HG03460 (cell line): ENCODE data around the gene CENPP.

Source experiments
- ATAC-seq: cut with Tn5 transposase; IDR thresholded peaks from one replicate; pipeline ENCODE4 v1.9.1; 2021; ENCODE audit not compliant: unreplicated experiment

Gene CENPP

DNA sequence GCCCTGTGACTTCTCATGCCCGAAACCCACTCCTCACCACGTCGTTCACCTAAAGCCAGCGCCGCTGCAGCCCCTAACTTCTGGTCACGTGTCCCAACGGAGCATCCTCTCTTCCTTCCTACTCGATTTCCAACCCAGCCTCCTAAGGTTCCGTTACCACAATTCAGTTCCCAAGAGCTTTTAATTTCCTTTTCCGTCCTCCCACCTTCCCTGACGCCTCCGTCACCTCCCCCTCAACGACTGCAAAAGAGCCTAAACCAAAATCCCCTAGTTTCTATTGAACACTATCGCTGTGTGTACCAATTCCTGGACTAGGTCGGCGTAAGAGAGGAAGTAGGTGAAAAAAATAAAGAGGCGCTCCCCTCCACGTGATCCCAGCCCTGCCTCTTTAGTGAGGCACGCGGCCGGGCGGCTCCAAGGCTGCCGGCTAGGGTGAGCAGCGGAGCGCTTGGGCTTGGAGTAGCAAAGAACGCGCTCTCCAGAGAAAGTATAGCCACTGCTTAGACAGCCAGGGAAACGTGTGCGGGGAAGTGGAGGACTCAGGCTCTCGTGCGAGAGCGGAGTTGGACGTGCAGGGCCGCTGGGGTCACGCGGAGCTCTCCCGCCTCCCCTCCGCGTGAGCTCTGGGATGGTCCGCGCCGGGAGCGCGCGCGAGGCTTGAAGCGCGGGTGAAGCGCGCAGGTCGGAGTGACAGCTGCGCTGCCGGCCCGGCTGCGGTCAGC lies at the start of gene CENPP, which contains the start of gene NOL8:
Gene CENPP, plus strand, starts transcription at position 685 of the 722 bp plus-strand sequence.
Gene NOL8, minus strand, starts transcription at position 82 of the 722 bp plus-strand sequence. CDS start 1,189 bp downstream, outside the sequence.
- ATAC-seq = peak; percentile 89

DNA sequence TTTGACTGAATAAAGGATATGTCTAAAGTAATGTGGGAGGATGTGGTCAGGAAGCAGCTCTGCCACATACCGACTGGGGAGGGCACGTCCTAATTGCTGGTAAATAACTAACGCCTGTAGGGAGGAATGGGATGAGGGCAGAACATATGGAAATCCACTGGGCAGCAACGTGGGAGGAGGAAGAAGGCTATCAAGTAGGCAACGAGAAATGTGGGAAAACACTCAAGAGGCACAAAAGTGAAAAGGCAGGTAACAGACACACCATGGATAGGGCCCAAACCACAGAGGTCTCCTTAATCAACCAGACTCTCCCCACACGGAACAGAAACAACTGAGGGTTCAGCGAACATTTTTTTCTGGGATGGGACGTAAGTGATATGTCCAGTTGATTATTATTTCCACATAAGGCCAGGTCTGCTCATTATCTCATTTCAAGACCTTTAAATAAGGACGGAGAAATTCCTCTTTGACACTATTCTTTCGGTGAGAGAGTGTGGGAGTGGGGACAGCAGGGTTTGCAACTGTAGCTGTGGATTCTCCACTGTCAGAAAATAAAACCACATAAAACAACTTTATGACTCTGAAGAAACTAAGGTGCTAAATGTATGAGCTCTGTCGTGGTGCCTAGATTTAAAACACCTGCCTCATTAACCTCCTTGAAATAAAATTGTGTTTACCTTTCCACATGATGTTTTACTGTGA lies 49.3 kb upstream of the CENPP start:
- ATAC-seq = no peak

DNA sequence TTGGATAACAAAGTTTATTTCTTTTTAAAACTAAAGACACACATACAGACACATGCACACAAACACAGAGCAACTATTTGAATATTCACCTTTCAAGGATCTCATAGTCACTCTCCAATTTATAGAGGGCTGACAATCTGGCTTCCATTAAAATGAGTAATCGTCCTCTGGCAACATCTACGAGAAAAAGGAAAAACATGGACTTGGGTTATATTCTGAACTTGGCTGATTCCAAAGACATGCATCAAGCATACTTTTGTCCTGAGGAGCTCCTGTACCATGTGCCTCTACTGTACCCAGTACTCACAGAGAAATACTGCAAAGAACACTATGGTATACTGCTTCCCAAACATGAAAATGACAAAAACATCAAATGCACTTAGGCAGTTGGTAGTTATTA lies 47.6 kb upstream of the CENPP start:
- no peak for ATAC-seq

DNA sequence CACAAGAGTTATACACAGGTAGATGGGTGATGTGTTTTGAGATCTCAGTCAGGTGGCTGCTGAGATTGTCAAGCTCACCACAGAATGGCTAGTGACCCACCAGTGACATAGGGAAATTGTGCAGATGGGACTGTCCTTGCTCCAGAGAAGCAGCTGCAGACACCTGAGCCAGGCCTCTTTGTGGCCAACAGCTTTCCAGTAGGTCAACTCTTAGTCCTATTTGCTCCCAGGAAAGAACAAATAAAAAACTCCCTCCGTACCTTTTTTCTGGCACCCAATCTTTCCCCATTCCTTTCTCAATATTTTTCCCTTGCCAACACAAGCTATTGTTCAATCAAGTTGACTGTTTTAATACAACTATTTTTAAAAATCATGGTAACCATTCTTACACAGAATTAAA lies 46.5 kb upstream of the CENPP start:
- no peak for ATAC-seq

DNA sequence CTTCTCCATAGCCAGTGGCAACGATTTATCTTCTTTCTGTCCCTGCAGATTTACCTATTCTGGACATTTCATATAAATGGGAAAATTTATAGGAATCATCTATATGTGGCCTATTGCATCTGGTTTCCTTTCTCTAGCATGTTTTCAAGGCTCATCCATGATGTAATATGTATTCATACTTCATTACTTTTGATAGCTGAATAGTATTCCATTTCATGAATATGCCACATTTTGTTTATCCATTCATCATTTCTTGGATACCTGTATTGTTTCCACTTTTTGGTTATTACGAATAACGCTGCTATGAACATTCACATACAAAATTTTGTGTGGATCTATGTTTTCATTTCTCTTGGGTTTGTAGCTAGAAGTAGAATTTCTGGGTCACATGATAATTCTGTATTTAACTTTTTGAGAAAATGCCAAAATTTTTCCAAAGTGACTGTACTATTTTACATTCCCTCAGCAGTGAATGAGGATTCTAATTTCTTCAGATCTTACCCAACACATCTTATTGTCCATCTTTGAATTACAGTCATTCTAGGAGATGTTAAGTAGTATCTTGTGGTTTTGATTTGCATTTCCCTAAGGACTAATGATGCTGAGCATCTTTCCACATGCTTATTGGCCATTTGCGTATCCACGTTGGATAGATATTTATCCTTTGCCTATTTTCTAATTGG lies 35.9 kb upstream of the CENPP start:
- no peak for ATAC-seq

DNA sequence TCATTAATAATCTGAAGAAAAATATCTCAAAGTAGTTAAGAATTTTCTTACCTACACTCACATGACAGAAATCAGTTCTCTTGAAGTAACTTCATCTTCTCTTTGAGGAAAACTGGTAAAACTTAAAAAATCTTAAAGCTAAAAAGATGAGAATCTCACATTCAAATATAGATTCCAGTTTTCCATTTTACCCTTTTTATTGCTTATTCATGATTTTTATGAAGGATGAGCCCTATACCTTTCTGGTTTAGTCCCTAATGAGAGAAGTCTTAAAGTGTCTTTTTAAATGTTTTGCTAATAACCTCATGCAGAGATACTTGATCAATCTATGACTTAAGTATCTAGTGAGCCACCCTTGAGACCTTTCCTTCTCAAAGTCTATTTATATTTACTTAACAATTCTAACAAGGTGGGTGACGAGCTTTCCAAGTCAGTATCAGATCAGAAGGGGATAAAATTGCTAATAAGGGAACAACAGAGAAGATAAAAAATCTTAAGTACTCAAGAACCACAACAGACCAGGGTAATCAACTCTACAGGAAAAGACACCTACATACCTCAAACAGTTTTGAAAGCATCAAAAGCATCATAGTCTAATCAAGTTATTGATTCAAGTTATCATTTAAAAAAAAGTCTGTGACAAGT lies 34.8 kb upstream of the CENPP start:
- no peak for ATAC-seq

DNA sequence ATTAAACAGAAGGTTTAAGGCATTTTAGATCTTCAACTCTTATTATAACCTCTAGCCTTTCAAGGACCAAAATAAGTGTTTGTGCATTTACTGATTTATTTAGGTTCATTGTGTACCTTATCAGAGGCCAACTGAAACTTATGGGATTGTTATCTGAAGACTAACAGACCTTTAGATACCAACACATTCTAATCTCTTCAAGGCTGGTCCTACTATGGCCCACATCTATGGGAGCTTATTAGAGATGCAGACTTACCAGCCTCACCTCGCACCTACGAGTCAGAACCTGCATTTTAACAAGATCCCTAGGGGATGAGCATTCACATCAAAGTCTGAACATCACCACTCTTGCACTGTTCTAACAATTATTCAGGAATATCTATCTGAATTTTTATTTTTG lies 34.2 kb upstream of the CENPP start:
- ATAC-seq = no peak

DNA sequence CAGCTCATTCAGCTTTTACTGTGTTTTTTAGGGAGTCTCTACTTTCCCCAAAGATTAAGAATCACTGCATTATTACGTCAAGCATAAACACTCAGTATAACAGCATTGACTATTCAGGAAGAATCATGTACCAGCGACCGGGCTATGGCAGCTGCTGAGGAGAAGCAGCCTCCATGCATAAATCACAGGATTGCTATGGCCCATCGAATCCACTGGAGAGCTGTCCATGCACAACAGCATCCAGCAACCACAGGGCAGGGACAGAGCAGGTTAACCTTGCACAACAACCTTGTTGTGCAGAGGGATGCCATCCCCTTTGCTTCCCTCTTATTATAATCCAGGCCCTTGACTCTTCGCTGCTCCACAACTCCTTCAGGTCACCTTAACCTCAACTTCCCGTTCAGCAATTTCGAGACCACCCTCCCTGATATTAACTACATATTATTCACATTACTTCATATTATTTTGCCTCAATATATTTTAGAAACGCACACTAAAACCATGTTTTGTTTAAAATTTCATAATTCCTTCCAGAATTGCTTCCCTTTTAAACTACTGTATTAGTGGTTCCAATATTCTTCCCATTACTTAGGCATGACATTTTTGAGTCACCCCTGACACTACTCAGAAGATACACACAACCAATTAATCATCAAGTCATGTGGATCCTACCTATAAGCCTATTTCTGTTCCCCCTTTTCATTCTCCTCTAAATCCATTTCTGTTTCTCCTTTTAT lies 33.2 kb upstream of the CENPP start:
- ATAC-seq = no peak

DNA sequence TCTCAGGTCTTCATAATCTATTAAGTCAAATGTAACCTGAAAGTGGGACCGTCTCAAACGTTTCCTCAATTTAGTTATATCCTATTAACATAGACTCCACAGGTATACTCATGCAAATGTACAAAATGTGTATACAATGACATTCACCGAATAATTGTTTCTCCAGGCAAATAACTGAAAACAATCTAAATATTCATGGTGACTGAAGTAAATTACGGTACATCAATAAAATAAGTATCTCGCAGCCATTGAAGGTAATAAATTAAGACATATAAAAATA lies 32.7 kb upstream of the CENPP start:
- no peak for ATAC-seq

DNA sequence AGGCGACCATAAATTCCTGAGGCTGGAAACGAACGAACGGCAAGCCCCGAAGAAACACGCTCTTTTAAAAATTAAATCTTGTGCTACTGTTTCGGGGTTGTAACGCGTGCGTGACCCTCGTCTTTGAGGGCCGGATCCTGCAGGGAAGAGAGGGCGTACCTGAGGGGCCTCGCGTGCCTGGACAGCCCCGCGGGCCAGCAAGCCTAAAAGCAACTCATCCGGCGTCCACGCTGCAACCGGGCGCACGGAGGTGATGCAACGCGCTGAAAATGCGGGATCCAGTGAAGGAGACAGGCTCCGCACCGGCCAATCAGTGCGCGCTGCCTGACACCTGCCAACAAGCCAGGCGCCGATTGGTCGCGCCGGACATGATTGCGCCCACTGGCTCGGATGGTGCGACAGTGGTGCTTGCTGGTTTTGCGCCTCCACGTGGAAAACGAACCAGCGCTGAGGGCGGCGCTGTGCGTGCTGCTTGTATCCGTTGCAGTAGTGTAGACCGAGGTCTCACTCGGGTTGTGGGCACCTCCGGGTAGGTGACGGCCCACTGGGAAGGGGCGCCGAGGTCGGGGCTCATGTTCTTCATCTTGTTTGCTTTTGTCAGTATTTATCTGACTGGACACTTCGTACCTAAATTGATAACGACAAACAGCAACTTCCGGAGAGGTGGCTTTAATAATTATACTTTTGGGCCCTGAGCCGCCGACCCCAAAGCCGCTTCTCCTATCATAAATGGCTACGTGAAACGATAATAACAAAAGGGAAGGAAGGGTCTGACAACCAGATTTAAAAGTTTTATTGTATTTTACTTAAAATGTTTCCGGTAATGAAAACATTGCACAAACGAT lies 32.1 kb upstream of the CENPP start, which contains the start of gene IARS1:
Gene IARS1, minus strand, starts transcription at position 246 of the 845 bp plus-strand sequence. CDS start 4,278 bp downstream, outside the sequence.
- ATAC-seq = peak; percentile 96

DNA sequence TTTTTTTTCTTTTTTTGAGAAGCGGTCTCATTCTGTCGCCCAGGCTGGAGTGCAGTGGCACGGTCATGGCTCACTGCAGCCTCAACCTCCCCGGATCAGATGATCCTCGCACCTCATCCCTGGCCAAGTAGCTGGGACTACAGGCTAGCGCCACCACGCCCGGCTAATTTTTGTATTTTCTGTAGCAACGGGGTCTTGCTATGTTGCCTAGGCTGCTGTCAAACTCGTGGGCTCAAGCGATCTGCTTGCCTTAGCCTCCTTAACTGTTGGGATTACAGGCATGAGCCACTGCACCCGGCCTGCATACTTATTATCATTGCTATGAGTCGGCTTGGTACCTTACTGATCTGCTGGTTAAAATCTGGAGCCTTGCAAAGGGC lies 31.5 kb upstream of the CENPP start:
- ATAC-seq = no peak

DNA sequence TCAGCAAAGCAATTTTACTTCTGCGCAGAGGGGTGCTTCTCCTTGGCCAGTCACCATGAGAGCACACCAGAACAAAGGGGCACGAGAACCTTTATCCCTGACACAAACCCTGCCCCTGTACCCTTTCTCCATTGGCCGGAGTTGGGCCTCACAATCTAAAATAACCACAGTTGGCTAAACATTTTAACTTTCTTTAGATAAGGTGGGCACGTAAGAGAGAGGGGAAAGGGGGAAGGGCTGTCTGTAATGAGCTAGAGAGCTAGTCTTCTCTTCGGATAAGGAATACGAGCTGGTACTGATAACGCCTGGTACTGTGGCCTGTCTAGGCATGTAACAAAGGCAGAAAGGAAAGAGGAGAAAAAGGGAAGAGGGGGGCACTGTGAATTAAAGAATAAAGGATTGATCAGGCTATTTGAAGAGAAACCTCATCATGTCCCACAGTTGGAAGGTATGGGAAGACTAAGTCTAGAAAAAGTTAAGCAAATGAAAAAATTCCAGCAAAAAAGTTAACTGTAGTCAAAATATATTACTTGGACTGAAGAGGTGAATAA lies 30.4 kb upstream of the CENPP start:
- ATAC-seq = no peak

DNA sequence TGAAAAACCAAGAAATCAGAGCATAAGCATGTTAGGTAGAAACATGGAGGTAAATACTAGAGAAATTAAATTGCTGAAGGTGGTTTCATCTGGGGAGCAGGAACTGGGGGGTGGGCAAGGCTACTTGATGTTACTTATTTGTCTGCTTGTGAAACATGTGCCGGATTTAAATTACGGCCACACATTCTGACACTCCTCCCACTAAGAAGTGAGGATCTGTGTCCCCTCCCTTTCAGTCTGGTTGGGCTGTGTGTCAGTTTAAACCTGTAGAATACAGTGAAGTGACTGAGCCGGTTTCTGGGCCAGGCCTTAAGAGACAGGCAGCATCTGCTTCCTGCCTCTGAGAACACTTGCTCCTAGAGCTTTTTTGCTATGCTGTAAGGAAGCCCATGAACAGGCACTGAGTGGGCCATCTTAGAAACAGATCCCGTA lies 29.9 kb upstream of the CENPP start:
- ATAC-seq = no peak

DNA sequence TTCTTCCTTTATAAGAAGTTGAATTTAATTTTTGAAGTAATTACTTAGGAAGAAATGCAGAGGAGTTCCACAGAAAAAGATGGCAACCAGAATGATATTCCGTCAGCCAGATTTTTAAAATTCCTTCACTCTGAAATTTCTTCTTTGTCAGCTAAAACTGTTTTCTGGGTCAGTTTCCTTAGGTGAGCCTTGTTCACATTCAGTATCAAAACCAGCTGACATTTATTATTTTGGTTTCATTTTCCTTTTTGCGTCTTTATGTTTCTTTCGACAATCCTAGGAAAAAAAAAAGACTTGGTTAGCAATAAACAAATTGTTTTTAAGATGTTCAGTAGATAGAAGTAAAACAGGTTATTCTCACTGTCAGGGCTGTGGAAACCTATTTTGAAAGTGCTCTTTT lies 28.1 kb upstream of the CENPP start:
- ATAC-seq = no peak

DNA sequence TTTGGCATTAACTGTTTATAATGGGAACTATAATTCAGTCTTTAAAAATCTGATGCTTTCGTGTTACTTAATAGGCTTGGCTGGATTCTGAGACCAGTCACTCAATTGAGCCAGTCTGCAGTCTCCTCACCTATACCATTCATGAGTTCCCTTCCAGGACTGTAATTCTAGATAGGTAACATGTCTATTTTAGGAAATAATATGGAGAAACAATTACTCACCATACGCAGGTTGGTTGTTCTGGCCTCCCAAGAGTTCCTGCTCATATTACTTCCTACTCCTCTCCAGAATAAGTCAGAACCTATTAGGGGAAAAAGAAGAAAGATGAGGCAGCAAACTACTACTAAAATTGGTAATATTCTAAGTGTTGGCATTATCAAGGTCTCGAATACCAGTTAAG lies 27.7 kb upstream of the CENPP start:
- ATAC-seq = no peak

DNA sequence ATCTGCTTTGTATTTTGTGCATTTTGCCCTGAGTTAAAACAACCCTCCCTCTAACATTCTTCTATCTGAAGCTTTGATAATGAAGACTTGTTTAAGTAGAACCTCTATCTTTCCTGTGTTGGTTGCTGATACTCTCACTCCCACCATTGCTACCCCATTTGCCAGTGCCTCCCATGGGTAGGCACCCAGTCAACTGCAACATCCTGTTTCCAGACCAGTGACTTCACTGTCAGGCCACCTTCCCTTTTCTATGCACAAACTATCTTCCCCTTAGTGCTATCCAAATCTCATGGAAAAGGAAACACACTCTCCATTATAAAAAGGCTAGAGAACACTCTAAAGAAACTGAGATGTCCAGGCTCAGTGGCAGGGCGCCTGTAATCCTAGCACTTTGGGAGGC lies 26.6 kb upstream of the CENPP start:
- peak; percentile 63 for ATAC-seq

DNA sequence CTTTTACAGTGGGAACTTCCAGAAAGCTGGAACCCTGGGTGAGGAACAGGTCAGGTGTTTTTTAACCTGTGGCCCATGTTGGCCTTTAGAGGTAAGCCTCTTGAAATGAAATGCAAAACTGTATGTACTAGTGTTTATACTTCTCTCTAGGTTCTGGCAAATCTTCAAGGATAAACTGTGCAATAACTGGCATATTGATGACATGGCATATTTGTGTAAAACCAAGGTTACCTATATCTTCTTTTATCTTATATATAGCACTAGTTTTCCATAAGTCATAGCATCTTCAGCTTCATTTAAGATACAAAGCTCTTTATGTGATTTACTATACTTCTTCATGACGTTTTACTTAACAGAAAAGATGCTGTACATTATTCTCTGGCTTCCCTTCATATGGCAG lies 24.8 kb upstream of the CENPP start:
- no peak for ATAC-seq

DNA sequence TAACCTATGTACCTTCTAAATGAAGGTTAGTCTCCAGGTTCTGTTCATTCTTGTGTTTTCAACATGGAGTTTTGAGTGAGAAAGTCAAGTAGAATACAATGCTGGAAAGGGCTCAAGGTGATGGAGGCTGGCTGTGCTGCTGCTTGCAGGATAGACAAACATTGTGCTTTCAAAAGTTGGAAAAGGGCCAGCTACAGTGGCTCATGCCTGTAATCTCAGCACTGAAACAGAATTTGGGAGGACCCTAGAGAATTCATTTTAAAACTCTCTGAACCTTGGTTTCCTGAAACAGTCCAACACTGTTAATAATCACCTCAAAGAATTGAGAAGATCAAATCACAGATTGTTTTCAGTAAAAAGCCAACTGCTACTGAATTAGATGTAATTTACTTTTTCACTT lies 16.9 kb upstream of the CENPP start:
- ATAC-seq = no peak

DNA sequence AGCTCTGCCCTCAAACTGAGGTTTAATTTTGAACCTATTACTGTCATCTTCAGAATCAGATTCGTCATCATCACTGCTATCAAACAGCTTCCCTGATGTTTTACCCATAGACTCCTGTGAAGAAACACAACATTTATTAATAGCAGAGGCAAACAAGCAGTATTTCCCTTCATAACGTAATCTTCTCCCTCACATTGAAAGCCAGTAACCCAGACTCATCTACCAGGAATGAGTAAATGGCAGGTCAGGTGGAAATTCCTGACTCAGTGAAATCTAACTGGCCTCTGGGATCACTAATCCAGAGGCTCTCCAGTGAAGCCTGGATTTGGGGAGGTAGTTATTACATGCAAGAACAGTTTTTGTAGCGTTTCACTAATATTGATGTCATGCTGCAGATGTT lies 15.2 kb upstream of the CENPP start:
- no peak for ATAC-seq
